Kidney epithelial cell (primary cell): ENCODE results near the gene EOMES. TPM values are rescaled to one million over a fixed set of nuclear protein-coding genes. Genes with fewer than 3 reads are reported as not detected.

Source experiments
- DNase-seq: peaks from one replicate; pipeline ENCODE4 v3.0.0-alpha.2; 2010; ENCODE audit warnings: low read depth
- H3K27me3 ChIP-seq: 2 replicates; pipeline ENCODE4 v1.6.0; 2011; ENCODE audit warnings: low read length; ENCODE audit not compliant: control insufficient read depth, insufficient read depth
- H3K36me3 ChIP-seq: 2 replicates; pipeline ENCODE4 v1.5.1; 2011; ENCODE audit warnings: low read length; ENCODE audit not compliant: control insufficient read depth, insufficient read depth
- H3K4me3 ChIP-seq: 2 replicates; pipeline ENCODE4 v1.5.1; 2011; ENCODE audit warnings: low read depth, mild to moderate bottlenecking, control low read depth, low read length
- CTCF ChIP-seq: IDR thresholded peaks from 2 replicates; pipeline ENCODE4 v1.5.1; 2011; ENCODE audit warnings: mild to moderate bottlenecking, moderate library complexity, low read length, control low read depth, inconsistent platforms; ENCODE audit not compliant: insufficient read depth, poor library complexity, severe bottlenecking
- total RNA-seq: library from RNA; depleted of rRNA; stranded (reverse); fragments of >200 nt; gene quantifications from 2 replicates; pipeline ENCODE4 v1.2.3, GENCODE V29; 2015

The EOMES gene
- total RNA-seq, 1 donor from 2014 or later: 0.04 TPM

- no peak for DNase-seq
- no peak for TF ChIP-seq CTCF
- H3K27me3 ChIP-seq: peaks cover 63% of the 10 kb centered on the region
- no peaks in the 10 kb centered on the region for H3K36me3 ChIP-seq
- H3K4me3 ChIP-seq: no peak overlapping the region
These were observed 7.2 kb downstream of the EOMES start for GRCh38 chr3:27714692-27715453.

- Histone ChIP-seq H3K4me3 (no peak overlapping the region), H3K36me3 (no peaks in the 10 kb centered on the region), H3K27me3 (peaks cover 59% of the 10 kb centered on the region)
- no peak for TF ChIP-seq CTCF
- DNase-seq: no peak
These were observed 8.0 kb downstream of the EOMES start for GRCh38 chr3:27714146-27714526.

- Histone ChIP-seq H3K27me3 (peaks cover 57% of the 10 kb centered on the region), H3K36me3 (no peaks in the 10 kb centered on the region), H3K4me3 (no peak overlapping the region)
- TF ChIP-seq CTCF: no peak
- no peak for DNase-seq
These were observed 8.5 kb downstream of the EOMES start for GRCh38 chr3:27713435-27714145.

GRCh38 chr3:27713078-27713423 lies 9.1 kb downstream of the EOMES start:
- no peak for DNase-seq
- Histone ChIP-seq H3K27me3 (peaks cover 56% of the 10 kb centered on the region), H3K36me3 (no peaks in the 10 kb centered on the region), H3K4me3 (peak overlapping the region; percentile 24)
- TF ChIP-seq CTCF: no peak

GRCh38 chr3:27712136-27713077 lies 9.7 kb downstream of the EOMES start:
- peak; percentile 10 for DNase-seq
- TF ChIP-seq CTCF: peak; percentile 83
- no peaks in the 10 kb centered on the region for H3K36me3 ChIP-seq
- peaks cover 54% of the 10 kb centered on the region for H3K27me3 ChIP-seq
- H3K4me3 ChIP-seq: peak overlapping the region; percentile 24
